Fibroblast of lung (primary cell): ENCODE results near the gene TTC23.

Experiments used
- CTCF ChIP-seq, 2 donors: IDR thresholded peaks in 1 of 2; conservative IDR thresholded peaks in 1 of 2; 1 replicate in 1 of 2; 2 replicates in 1 of 2; pipeline ENCODE4 v1.5.1; 2011 to 2012; ENCODE audit warnings: low read length in 2 of 2, control low read depth in 1 of 2, inconsistent platforms in 1 of 2, low read depth in 1 of 2, mild to moderate bottlenecking in 1 of 2
- EZH2 ChIP-seq: IDR thresholded peaks from 2 replicates; pipeline ENCODE4 v1.5.1; 2012; ENCODE audit warnings: low read length, control low read depth, mild to moderate bottlenecking; ENCODE audit errors: missing control alignments

DNA sequence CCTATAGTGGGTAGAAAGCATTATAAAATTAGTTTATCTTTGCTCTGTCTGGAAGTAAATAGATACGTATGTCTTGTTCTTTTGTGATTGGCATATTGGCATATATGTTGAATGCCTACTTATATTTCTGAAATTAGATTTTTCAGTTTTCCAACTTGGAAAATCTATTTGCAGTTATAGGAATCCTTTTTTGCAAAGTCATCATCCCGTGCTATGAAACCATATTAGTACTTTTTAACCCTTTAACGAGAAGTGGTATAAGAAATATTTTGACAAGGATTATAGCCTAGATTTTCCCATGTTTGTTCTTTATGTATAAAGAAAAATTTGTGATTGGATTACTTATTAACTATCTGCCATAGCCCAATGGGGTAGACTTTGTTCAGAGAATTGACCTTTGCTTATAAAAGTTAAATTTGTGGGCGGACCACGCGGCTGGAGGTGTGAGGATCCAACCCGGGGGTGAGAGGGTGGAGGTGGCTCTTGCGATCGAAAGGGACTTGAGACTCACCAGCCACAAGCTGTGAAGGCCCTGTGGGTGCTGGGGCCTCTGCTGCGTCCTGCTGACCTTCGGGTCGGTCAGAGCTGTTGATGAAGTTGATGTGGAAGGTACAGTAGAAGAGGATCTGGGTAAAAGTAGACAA, 7.8 kb upstream of the TTC23 start:
- TF ChIP-seq CTCF (conservative IDR thresholded peaks at IDR 0.05 in 1 of 2, IDR thresholded peaks at IDR 0.05 in 1 of 2; ENCODE audit: low read depth in 1 of 2, low read length in 2 of 2) (no peak), EZH2 (no peak)
